ENCODE results near the gene TMBIM4. TPM values are rescaled to one million over a fixed set of nuclear protein-coding genes. Genes with fewer than 3 reads are reported as not detected.

The TMBIM4 gene
- total RNA-seq, 1 donor = 94.1 TPM

GRCh38 chr12:66156654-66157053, 13.1 kb downstream of the TMBIM4 start:
- H3K4me3 ChIP-seq (ENCODE audit: insufficient read depth, low read length) = no peak overlapping the region
- H3K4me2 ChIP-seq (ENCODE audit: insufficient read depth, low read length) = no peak overlapping the region
- H3K9me3 ChIP-seq (ENCODE audit: low read depth, low read length) = no peaks in the 10 kb centered on the region
- no peak for DNase-seq (ENCODE audit: insufficient read length, low spot score, missing footprints)
- no peak overlapping the region for H2AFZ ChIP-seq (ENCODE audit: low read length)
- peaks cover 9% of the 10 kb centered on the region for H3K4me1 ChIP-seq (ENCODE audit: insufficient read depth, low read length)
- peaks cover 65% of the 10 kb centered on the region for H3K79me2 ChIP-seq (ENCODE audit: insufficient read depth, low read length)
- H3K27me3 ChIP-seq (ENCODE audit: insufficient read depth, low read length) = no peaks in the 10 kb centered on the region
- peaks cover 13% of the 10 kb centered on the region for H4K20me1 ChIP-seq (ENCODE audit: insufficient read depth, low read length)
- peaks cover 11% of the 10 kb centered on the region for H3K36me3 ChIP-seq (ENCODE audit: insufficient read depth, low read length)
- H3K27ac ChIP-seq (ENCODE audit: low read depth, low read length) = no peak overlapping the region
- no peak for TF ChIP-seq CTCF (IDR thresholded peaks at IDR 0.05; ENCODE audit: extremely low read depth, low read depth, low read length)

GRCh38 chr12:66154776-66155175, 15.0 kb downstream of the TMBIM4 start:
- Histone ChIP-seq H3K9me3 (ENCODE audit: low read depth, low read length) (no peaks in the 10 kb centered on the region), H3K4me1 (ENCODE audit: insufficient read depth, low read length) (peaks cover 9% of the 10 kb centered on the region), H3K36me3 (ENCODE audit: insufficient read depth, low read length) (peaks cover 9% of the 10 kb centered on the region), H3K27ac (ENCODE audit: low read depth, low read length) (no peak overlapping the region), H3K4me3 (ENCODE audit: insufficient read depth, low read length) (no peak overlapping the region), H3K27me3 (ENCODE audit: insufficient read depth, low read length) (no peaks in the 10 kb centered on the region), H3K79me2 (ENCODE audit: insufficient read depth, low read length) (peaks cover 50% of the 10 kb centered on the region), H4K20me1 (ENCODE audit: insufficient read depth, low read length) (peaks cover 12% of the 10 kb centered on the region), H2AFZ (ENCODE audit: low read length) (no peak overlapping the region), H3K4me2 (ENCODE audit: insufficient read depth, low read length) (no peak overlapping the region)
- DNase-seq (ENCODE audit: insufficient read length, low spot score, missing footprints) = no peak
- no peak for TF ChIP-seq CTCF (IDR thresholded peaks at IDR 0.05; ENCODE audit: extremely low read depth, low read depth, low read length)

GRCh38 chr12:66152732-66153131, 17.1 kb downstream of the TMBIM4 start:
- DNase-seq (ENCODE audit: insufficient read length, low spot score, missing footprints) = no peak
- Histone ChIP-seq H3K4me3 (ENCODE audit: insufficient read depth, low read length) (no peak overlapping the region), H3K36me3 (ENCODE audit: insufficient read depth, low read length) (no peaks in the 10 kb centered on the region), H4K20me1 (ENCODE audit: insufficient read depth, low read length) (peaks cover 5% of the 10 kb centered on the region), H3K4me1 (ENCODE audit: insufficient read depth, low read length) (peaks cover 9% of the 10 kb centered on the region), H3K79me2 (ENCODE audit: insufficient read depth, low read length) (peaks cover 35% of the 10 kb centered on the region), H3K27me3 (ENCODE audit: insufficient read depth, low read length) (no peaks in the 10 kb centered on the region), H2AFZ (ENCODE audit: low read length) (no peak overlapping the region), H3K27ac (ENCODE audit: low read depth, low read length) (peak overlapping the region; percentile 67), H3K9me3 (ENCODE audit: low read depth, low read length) (no peaks in the 10 kb centered on the region), H3K4me2 (ENCODE audit: insufficient read depth, low read length) (peak overlapping the region; percentile 18)
- TF ChIP-seq CTCF (IDR thresholded peaks at IDR 0.05; ENCODE audit: extremely low read depth, low read depth, low read length) = no peak

- Histone ChIP-seq H3K27ac (ENCODE audit: low read depth, low read length) (no peak overlapping the region), H3K27me3 (ENCODE audit: insufficient read depth, low read length) (no peaks in the 10 kb centered on the region), H3K4me3 (ENCODE audit: insufficient read depth, low read length) (no peak overlapping the region), H4K20me1 (ENCODE audit: insufficient read depth, low read length) (peaks cover under 1% of the 10 kb centered on the region), H3K9me3 (ENCODE audit: low read depth, low read length) (no peaks in the 10 kb centered on the region), H2AFZ (ENCODE audit: low read length) (no peak overlapping the region), H3K79me2 (ENCODE audit: insufficient read depth, low read length) (peaks cover 10% of the 10 kb centered on the region), H3K36me3 (ENCODE audit: insufficient read depth, low read length) (no peaks in the 10 kb centered on the region), H3K4me1 (ENCODE audit: insufficient read depth, low read length) (peaks cover 9% of the 10 kb centered on the region), H3K4me2 (ENCODE audit: insufficient read depth, low read length) (no peak overlapping the region)
- DNase-seq (ENCODE audit: insufficient read length, low spot score, missing footprints) = no peak
- TF ChIP-seq CTCF (IDR thresholded peaks at IDR 0.05; ENCODE audit: extremely low read depth, low read depth, low read length) = peak; percentile 14
Measured at GRCh38 chr12:66149702-66150398, 19.9 kb downstream of the TMBIM4 start.

Measured in osteoblast (primary cell).